NCI-H2227 (cell line): ENCODE measurements around the gene STMN3.
"Not testable (repeated sequence)": the region's sequence is repeated elsewhere in the genome, so short reads cannot be mapped to it uniquely, and the experiment has no call there.

Source experiments
- DNase-seq: peaks from one replicate; lab custom pipeline; 2025; ENCODE audit not compliant: unreplicated experiment; lab: John Stamatoyannopoulos, UW

The STMN3 gene

GRCh38 chr20:63657937-63658748 lies 4.9 kb upstream of the STMN3 start, which contains the start of gene RTEL1:
Gene RTEL1 (plus strand): TSS chr20:63658312. CDS start chr20:63659403, 1,091 bp downstream.
- DNase-seq, result peak; percentile 96

DNA sequence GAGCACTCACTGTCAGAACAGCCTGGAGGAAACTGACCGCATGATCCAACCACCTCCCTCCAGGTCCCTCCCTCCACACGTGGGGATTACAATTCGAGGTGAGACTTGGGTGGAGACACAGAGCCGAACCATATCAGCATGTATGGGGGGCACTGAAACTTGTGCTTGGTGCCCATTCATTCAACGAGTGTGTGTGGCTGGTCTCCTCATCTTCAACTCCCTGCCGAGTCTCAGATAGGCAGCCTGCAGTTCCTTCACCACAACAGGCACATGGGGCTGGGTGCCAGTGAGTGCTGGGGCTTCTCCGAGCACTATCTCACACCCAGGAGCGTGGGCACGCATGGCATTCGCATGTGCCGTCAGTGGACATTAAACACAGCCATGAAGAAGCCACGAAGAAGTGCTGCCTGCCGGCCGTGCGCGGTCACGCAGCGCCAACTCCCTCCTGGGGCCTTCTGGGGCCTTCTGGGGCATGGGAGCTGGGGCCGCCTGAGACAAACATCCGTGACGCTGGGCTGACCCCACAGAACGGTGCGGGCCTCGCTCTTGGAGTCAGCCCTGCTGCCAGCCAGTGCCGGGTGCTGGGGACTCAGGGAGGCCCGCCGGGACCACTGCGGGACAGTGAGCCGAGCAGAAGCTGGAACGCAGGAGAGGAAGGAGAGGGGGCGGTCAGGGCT lies 4.2 kb upstream of the STMN3 start:
- peak; percentile 55 for DNase-seq

- no peak for DNase-seq
Measured at GRCh38 chr20:63656451-63656850, 3.2 kb upstream of the STMN3 start.

GRCh38 chr20:63655249-63655648 lies 2.0 kb upstream of the STMN3 start:
- DNase-seq, result no peak

GRCh38 chr20:63653974-63654668 lies 897 bp upstream of the STMN3 start:
- DNase-seq, result no peak

DNA sequence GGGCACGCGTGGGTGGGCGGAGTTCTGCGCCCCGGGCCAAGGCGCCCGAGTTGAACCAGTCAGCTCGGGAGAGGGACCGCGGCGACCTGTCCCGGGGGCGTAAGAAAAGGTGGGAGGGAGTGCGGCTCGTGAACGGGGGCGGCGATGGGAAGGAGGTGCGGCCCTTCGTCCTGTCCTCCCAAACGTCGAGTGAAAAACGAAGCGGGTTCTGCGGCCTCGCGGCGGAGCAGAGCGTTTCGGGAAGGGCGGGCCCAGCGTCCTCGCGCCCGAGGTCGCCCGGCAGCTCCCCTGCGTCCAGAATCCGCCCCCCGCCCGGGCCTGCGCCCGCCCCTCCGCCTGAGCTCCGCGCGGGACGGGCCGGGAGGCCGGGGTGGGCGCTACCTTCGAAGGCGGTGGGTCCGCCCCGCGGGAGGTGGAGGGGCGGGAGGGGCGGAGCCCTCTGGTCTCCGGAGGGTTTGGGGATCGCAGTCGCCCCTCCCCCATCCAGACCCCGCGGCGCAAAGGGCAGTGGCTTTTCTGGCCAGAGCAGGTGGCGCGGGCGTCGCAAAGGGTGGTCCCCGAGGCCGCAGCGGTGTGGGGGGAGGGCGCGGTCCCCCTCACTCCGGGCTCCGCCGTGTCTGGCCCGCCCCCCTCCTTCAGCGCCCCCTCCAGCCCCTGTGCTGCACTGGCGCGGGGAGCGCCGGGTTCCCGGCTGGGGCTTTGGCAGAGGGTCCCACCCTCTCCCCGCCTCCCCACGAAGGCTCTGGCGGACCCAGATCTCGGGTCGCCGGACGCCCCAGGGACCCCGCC lies 838 bp downstream of the STMN3 start:
- DNase-seq, result peak; percentile 76

DNA sequence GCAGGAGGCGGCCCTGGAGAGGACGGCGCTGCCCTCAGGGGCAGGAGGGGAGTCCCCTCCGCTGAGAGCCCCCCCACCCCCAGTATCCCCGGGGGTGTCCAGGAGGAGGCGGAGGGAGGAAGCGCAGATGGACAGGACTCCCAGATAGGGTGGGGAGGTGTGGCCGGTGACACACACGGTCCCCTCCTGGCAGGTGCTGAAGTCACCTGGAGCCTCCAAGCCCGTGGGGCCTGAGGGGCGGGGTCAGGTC lies 1.4 kb downstream of the STMN3 start:
- no peak for DNase-seq

DNA sequence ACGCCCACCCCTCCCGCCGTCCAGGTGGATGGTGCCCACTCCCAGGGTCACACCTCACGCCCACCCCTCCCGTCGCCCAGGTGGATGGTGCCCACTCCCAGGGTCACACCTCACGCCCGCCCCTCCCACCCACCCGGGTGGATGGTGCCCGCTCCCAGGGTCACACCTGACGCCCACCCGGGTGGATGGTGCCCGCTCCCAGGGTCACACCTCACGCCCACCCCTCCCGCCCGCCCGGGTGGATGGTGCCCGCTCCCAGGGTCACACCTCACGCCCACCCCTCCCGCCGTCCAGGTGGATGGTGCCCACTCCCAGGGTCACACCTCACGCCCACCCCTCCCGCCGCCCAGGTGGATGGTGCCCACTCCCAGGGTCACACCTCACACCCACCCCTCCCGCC lies 2.7 kb downstream of the STMN3 start:
- not testable (repeated sequence) for DNase-seq

GRCh38 chr20:63648895-63649589 lies 4.2 kb downstream of the STMN3 start:
- no peak for DNase-seq

- DNase-seq, result no peak
Measured at GRCh38 chr20:63648190-63648589, 5.0 kb downstream of the STMN3 start.

- no peak for DNase-seq
Measured at GRCh38 chr20:63645218-63645617, 8.0 kb downstream of the STMN3 start.

GRCh38 chr20:63643946-63644345 lies 9.3 kb downstream of the STMN3 start:
- no peak for DNase-seq

- DNase-seq, result no peak
Measured at GRCh38 chr20:63643499-63643898, 9.7 kb downstream of the STMN3 start.

GRCh38 chr20:63642527-63643247 lies 10.5 kb downstream of the STMN3 start:
- DNase-seq, result no peak

GRCh38 chr20:63641792-63642523 lies 11.3 kb downstream of the STMN3 start:
- DNase-seq, result peak; percentile 70

DNA sequence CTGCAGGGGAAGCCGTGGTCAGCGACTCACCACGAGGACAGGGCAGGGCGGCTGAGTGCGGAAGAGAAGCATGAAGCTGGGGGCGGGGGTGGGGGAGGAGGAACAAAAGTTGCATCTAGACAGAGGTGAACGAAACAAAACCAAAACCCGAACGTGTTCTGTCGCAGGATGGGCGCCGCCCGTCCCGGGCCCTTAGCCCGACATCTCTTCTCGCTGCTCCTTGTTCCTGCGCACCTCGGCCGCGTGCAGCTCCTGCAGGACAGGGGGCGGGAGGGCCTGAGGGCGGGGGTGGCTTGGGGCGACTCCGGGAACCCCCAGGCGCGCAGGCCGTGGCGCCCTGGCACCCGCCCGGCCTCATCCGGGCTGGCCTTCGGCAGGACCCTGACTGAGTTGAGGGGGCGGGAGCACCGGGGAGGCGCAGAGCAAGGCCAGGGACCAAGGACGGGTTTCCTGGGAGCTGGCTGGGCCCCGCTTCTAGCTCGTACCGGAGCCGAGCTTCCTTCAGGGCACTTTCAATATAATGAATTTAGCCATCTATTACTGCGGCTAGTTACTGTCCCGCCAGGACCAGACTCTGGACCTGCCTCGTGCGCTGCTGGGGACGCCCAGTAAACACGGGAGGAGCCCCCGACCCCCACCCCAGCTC lies 12.0 kb downstream of the STMN3 start:
- no peak for DNase-seq

DNA sequence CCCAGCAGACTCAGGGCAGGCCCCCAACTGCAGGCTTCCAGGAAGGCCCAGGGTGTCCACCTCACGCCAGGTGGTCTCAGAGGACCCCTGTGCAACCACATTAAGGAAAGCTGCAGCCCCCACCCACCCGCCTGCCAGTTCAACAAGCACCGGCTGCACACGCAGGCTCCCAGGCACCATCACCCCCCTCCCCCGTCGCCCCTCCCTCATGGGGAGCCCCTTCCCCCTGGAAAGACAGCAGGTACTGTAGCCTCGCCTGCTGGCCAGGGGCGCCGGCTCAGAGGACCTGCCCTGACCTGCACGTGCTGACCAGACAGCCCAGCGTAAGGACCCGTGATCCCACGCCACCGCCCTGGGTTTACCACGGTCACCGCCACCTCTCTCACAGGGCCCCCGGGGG lies 12.5 kb downstream of the STMN3 start:
- DNase-seq, result not testable (repeated sequence)

DNA sequence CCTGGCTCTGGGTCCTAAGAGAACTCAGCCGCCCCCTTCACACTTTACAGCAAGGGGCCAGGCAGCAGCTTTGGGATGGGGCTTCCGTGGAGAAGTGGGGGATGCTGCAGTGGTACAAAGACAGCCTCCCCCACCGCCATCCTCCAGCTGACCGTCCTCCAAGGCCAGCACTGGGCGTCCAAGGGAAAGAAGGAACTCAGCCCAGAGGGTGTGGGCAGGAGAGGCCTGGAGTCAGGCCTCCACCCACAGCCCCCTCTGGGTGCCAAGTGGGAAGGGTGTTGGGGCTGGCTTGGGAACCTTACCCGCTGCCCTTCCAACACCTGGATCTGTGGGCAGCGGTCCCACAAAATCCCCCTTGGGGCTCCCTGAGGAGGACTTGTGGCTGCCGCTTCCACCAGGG lies 13.1 kb downstream of the STMN3 start:
- DNase-seq, result no peak
